HT-29 (cell line): Measurements from ENCODE around the gene NDUFA3. TPM values are rescaled to one million over a fixed set of nuclear protein-coding genes. Genes with fewer than 3 reads are reported as not detected.
A peak's percentile ranks its signal among the peaks of the same experiment; 100 is the strongest.
"Not testable (repeated sequence)": the region's sequence is repeated elsewhere in the genome, so short reads cannot be mapped to it uniquely, and the experiment has no call there.

Source experiments
- DNase-seq: peaks from one replicate; pipeline ENCODE4 v3.0.0-alpha.2; 2015; ENCODE audit warnings: low spot score
- total RNA-seq: library from RNA; depleted of rRNA; stranded (reverse); fragments of >200 nt; shearing (Covaris generic); gene quantifications from 2 replicates; pipeline ENCODE4 v1.2.3, GENCODE V29; 2014; rRNA removed

NDUFA3 gene
- total RNA-seq: 133 and 176 TPM in 2 replicates

DNA sequence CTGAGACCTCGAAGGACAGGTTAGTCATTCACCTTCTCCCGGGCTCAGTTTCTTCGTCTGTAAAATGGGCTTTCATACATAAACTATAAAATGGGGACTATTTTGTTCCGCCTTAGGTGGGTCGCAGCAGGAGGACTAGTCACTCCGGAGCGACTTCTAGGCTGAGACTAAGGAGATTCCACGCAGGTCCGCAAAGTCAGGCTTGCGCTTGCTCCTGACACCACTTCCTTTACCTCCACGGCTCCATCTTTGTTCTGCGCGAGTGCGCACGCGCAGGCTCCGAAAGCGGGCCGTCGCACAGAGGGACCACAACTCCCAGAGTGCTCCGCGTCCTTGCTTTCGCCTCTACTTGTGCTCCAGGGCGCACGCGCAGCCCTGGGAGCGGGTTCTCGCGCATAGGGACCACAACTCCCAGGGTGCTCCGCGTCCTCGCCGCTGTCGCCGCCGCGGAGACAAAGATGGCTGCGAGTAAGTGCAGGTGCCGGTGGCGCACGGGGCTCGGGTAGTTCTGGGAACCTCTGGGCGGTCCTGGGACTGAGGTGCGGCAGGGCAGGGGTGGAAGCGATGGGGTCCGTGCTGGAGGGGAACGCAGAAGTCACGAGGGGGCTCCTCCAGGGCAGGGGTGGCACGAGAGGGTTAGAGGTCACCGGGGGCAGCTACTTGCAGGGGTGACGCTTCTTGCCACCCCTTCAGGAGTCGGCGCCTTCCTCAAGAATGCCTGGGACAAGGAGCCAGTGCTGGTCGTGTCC is at the start of gene NDUFA3:
NDUFA3 (plus strand) TSS at position 435 of the 749 bp plus-strand sequence; CDS start at position 459, 24 bp downstream.
- DNase-seq: peak; percentile 100

- DNase-seq: no peak
Measured at GRCh38 chr19:54062643-54063042, 40.0 kb upstream of the NDUFA3 start.

GRCh38 chr19:54063350-54064116 is 39.1 kb upstream of the NDUFA3 start, which contains the start of gene VSTM1:
TSS of gene VSTM1 (minus strand) at chr19:54063897. CDS start at chr19:54063777, 120 bp downstream.
- DNase-seq: no peak

DNA sequence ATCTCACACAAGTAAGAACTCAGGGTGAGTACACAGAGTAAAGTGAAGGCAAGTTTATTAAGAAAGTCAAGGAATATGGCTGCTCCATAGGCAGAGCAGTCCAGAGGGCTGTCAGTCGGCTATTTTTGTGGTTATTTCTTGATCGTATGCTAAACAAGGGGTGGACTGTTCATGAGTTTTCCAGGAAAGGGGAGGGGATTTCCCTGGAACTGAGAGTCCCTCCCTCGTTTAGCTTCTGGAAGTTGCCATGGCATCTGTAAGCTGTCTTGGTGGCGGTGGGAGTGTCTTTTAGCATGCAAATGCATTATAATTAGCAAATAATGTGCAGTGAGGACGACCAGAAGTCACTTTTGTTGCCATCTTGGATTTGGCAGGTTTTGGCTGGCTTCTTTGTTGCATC is 33.2 kb upstream of the NDUFA3 start:
- DNase-seq: no peak

DNA sequence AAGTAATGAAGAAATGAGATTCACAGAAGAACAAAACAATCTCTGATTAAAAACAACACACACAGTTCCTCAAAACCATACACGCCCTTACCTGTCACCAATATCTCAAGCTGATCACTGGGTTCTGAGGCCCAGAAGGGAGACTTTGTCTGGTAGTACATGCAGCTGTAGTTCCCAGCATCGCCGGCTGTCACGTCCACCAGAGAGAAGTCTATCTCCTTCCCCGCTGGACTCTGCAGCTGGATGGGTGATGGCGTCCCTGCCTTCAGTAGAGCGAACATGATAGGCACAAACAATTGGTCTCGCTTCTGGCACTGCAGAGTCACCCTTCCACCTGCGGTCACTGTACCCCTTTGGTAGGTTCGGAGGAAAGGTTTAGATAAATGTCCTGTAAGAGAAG is 28.8 kb upstream of the NDUFA3 start:
- no peak for DNase-seq

GRCh38 chr19:54074851-54075250 is 27.8 kb upstream of the NDUFA3 start:
- no peak for DNase-seq

- DNase-seq: no peak
Measured at GRCh38 chr19:54077334-54077733, 25.3 kb upstream of the NDUFA3 start.

DNA sequence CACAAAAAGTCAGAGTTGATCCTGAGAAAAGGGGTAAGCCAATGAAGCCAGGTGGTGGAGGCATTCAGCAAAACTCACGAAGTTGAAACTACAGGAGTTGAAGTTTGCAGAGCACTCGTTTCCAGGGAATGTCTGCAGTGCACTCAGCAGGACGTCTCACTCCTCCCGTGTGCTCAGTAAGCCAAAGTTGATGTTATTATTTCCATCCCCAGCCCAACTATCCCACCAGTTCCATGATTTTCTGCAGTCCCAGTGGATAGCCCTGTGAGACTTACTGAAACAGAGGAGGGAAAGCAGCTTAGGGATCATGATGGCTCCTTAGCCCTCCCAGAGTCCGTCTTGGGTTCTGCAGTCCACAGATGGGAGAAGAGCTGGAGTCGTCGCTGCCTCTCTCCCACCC is 21.6 kb upstream of the NDUFA3 start, which contains the start of gene TARM1:
TARM1 (minus strand) TSS at position 334 of the 400 bp plus-strand sequence; CDS start at position 309, 25 bp downstream.
- DNase-seq: no peak

- DNase-seq: no peak
Measured at GRCh38 chr19:54084410-54084809, 18.2 kb upstream of the NDUFA3 start.

DNA sequence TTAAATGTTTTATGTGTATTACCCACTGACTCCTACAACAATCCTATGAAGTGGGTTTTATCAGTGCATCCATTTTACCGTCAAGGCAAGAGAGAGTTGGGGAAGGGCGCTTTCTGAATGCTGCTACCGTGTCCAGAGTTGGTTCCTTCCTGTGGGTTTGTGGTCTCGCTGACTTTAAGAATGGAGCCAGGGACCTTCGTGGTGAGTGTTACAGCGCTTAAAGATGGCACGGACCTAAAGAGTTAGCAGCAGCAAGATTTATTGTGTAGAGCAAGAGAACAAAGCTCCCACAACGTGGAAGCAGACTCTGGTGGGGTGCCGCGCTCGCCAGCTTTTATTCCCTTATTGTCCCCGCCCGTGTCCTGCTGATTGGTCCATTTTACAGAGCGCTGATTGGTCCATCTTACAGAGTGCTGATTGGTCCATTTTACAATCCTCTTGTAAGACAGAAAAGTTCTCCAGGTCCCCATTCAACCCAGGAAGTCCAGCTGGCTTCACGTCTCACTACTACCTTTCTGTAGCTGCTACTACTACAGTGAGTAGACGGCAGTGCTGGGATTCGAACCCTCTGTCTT is 8.1 kb upstream of the NDUFA3 start:
- DNase-seq: no peak

DNA sequence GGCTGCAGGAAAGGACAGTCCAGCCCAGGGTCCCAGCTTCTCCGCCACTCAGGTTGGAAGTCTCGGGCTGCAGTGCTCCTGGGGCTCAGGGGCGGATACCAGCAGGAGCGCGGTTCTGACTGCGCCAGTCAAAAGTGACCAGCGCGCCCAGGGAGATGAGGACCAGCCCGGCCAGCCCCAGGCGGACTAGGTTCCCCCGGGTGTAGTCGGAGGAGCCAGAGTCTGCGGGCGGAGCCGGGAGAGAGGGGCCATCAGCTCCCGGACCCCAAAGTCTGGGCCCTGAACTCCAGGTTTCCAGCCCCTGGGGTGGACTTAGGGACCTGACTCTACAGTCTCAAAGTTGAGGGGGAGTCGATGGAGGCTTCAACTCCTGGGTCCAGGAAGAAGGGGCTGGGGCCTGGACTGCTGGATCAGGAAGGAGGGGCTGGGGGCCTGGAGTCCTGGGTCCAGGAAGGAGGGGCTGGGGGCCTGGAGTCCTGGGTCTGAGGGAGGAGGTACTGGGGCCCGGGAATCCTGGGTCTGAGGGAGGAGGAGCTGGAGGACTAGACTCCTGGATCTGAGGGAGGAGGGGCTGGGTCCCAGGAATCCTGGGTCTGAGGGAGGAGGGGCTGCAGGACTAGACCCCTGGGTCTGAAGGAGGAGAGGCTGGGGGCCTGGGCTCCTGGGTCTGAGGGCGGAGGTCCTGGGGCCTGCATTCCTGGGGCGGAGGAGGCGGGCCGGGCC is 7.4 kb upstream of the NDUFA3 start:
- DNase-seq: no peak

- not testable (repeated sequence) for DNase-seq
Measured at GRCh38 chr19:54095859-54096616, 6.6 kb upstream of the NDUFA3 start.

DNA sequence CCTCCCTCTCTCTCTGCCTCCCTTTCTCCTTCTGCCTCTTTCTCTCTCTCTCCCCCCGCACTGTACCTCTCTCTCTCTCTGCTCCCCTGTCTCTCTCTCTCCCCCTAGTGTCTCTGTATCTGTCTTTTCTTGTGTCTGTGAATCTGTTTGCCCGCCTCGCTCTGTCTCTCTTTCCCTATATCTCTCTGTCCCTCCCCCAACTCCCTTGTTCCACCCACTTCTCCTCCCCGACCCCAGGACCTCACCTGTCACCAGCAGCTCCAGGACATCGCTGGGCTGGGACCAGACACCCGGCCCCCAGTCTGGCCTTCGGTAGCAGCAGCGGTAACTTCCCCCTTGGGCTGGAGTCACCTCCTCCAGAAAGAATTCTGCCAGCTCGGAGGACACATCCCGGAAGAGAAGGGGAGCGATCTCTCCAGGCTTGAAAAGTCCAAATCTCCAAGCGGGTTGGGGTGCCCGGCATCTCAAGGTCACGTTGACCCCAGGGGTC is 6.0 kb upstream of the NDUFA3 start:
- no peak for DNase-seq

- no peak for DNase-seq
Measured at GRCh38 chr19:54099190-54099902, 3.3 kb upstream of the NDUFA3 start.

DNA sequence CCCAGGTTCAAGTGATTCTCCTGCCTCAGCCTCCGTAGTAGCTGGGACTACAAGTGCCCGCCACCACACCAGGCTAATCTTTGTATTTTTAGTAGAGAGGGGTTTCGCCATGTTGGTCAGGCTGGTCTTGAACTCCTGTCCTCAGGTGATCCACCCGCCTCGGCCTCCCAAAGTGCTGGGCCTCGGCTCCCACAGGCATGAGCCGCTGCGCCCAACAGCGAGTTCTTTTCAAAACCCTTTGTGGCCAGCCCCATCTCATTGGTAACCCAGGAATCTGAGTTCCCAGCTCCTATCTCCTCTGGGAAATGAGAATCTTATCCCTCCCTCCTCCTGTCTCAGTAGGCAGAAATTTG is 2.8 kb upstream of the NDUFA3 start:
- not testable (repeated sequence) for DNase-seq

- no peak for DNase-seq
Measured at GRCh38 chr19:54100561-54100960, 2.1 kb upstream of the NDUFA3 start, which contains the start of gene OSCAR. TSS of gene OSCAR (minus strand) at chr19:54100803. CDS start at chr19:54100792, 11 bp downstream.

DNA sequence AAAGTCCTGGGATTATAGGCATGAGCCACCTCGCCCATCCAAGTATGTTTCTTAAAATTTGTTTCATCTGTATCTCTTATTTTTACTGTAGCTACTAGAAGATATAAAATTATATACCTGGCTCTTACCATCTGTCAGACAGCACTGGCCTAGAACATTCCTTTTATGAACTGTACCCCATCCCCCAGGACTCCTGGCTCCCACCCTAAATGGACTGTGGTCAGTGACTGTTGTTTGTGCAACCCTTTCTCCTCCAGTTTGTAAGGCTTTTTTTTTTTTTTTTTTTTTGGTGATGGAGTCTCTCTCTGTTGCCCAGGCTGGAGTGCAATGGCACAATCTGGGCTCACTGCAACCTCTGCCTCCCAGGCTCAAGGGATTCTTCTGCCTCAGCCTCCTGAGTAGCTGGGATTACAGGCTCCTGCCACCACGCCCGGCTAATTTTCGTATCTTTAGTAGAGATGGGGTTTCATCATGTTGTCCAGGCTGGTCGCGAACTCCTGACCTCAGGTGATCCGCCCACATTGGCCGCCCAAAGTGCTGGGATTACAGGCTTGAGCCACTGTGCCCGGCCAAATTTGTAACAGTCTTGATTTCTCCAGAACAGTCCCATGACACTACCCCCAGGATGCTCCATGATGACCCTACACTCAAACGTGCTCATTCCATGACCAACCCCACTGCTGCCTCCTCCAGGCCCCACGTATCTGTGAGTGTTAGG is 2.5 kb downstream of the NDUFA3 start:
- no peak for DNase-seq

DNA sequence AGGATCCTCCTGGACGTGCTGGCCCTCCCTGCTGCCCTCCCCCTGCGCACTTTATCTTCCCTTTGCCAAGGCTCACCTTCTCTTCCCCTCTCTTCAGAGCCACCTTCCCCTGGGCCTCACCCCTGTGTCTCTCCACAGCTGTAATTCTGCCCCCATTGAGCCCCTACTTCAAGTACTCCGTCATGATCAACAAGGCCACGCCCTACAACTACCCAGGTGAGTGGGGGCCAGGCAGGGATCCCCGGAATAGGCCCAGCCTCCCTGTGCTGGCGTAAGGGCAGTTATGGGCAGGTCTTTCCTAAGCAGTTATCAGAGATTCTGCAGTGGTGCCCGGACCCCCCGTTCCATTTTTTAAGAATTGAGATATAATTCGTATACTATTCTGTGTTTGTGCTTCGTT is 3.1 kb downstream of the NDUFA3 start:
- no peak for DNase-seq

- DNase-seq: no peak
Measured at GRCh38 chr19:54106716-54107115, 4.1 kb downstream of the NDUFA3 start.
